K562 (cell line): ENCODE results near the gene TRIO. TPM values are rescaled to one million over a fixed set of nuclear protein-coding genes. Genes with fewer than 3 reads are reported as not detected.

Source experiments
- ATAC-seq: fragments of 200-7000 bp; cut with Tn5 transposase; 3 replicates; pipeline ENCODE4 v1.9.1; 2020; ENCODE audit warnings: moderate library complexity
- BruUV-seq: library from RNA; stranded (reverse); fragments of 400-500 nt; replicated peaks from 2 replicates; lab custom pipeline; 2021; lab: Mats Ljungman, UMichigan
- CTCF ChIA-PET: fragments of 300-600 bp; formaldehyde crosslinking; extraction: SDS; loops from one replicate; lab custom pipeline; 2021; ENCODE audit warnings: low intra/inter-chr PET ratio; lab: Yijun Ruan, JAX
- POLR2A ChIA-PET: fragments of 300-600, 350-650 bp; sonication (Branson Sonifier 250); formaldehyde crosslinking; extraction: SDS; loops from one replicate; lab custom pipeline; 2021; ENCODE audit warnings: antibody characterized with exemption, inconsistent platforms; lab: Yijun Ruan, JAX
- DNase-seq, 4 experiments: peaks; one replicate each; pipeline versions ENCODE4 v3.0.0 to v3.0.0-alpha.2; 2011 to 2018; ENCODE audit warnings: low spot score in 3 of 4, mixed read lengths in 3 of 4; ENCODE audit errors: extremely low read depth in 1 of 4
- FAIRE-seq: peaks from 2 replicates; lab custom pipeline; 2011; peaks lifted over from hg19 to GRCh38; lab: Jason Lieb, UNC
- H2AFZ ChIP-seq: 2 replicates; pipeline ENCODE4 v1.6.0; 2011; ENCODE audit warnings: low read depth, low read length, control low read depth, inconsistent platforms
- H3K27ac ChIP-seq: fragments of 200-600 bp; 3 replicates; pipeline ENCODE4 v1.8.0; 2011; ENCODE audit warnings: low read depth, mild to moderate bottlenecking, control low read depth, inconsistent platforms, low read length, moderate library complexity, mixed read lengths; ENCODE audit errors: extremely low read depth
- H3K27me3 ChIP-seq, 2 experiments: fragments of 300-600 bp in 1 of 2; 2 replicates in 1 of 2; 3 replicates in 1 of 2; pipeline versions ENCODE4 v1.6.0 to v1.8.0; 2011; ENCODE audit warnings: inconsistent platforms in 2 of 2, low read length in 2 of 2, mild to moderate bottlenecking in 1 of 2, mixed read lengths in 1 of 2, moderate library complexity in 1 of 2; ENCODE audit not compliant: control insufficient read depth in 2 of 2, insufficient read depth in 2 of 2
- H3K36me3 ChIP-seq: fragments of 300-600 bp; 3 replicates; pipeline ENCODE4 v1.8.0; 2011; ENCODE audit warnings: mild to moderate bottlenecking, low read length, inconsistent platforms; ENCODE audit not compliant: control insufficient read depth, insufficient read depth
- H3K4me1 ChIP-seq, 2 experiments: fragments of 200-600 bp in 1 of 2; replicated peaks in 1 of 2; 2 replicates in 1 of 2; 3 replicates in 1 of 2; pipeline versions ENCODE4 v1.5.1 to v1.8.0; 2011; ENCODE audit warnings: inconsistent platforms in 2 of 2, low read length in 2 of 2, mild to moderate bottlenecking in 1 of 2, mixed read lengths in 1 of 2, moderate library complexity in 1 of 2; ENCODE audit not compliant: control insufficient read depth in 2 of 2, insufficient read depth in 2 of 2
- H3K4me2 ChIP-seq: 2 replicates; pipeline ENCODE4 v1.6.1; 2011; ENCODE audit warnings: low read length, control low read depth, inconsistent platforms, mixed read lengths; ENCODE audit not compliant: insufficient read depth
- H3K4me3 ChIP-seq: fragments of 200-600 bp; sonication (generic), shearing (Covaris generic); 2 replicates; pipeline ENCODE4 v1.5.1; 2016; ENCODE audit warnings: control low read depth, inconsistent platforms
- H3K79me2 ChIP-seq: fragments of 200-600 bp; 3 replicates; pipeline ENCODE4 v1.8.0; 2011; ENCODE audit warnings: low read length, inconsistent platforms; ENCODE audit not compliant: control insufficient read depth, insufficient read depth
- H3K9ac ChIP-seq, 2 experiments: 2 replicates each; pipeline versions ENCODE4 v1.6.0 to v1.6.1; 2011; ENCODE audit warnings: low read depth in 2 of 2, low read length in 2 of 2, control low read depth in 1 of 2, inconsistent platforms in 1 of 2, mild to moderate bottlenecking in 1 of 2, mixed read lengths in 1 of 2; ENCODE audit not compliant: insufficient read depth in 1 of 2
- H3K9me1 ChIP-seq: one replicate; pipeline ENCODE4 v1.6.0; 2011; ENCODE audit warnings: inconsistent platforms, mild to moderate bottlenecking, low read length, moderate library complexity; ENCODE audit not compliant: control insufficient read depth, insufficient read depth
- H3K9me3 ChIP-seq: replicated peaks from 2 replicates; pipeline ENCODE4 v1.5.1; 2011; ENCODE audit warnings: low read depth, low read length, inconsistent platforms; ENCODE audit not compliant: control insufficient read depth, insufficient read depth
- H4K20me1 ChIP-seq: replicated peaks from 2 replicates; pipeline ENCODE4 v1.6.1; 2011; ENCODE audit warnings: low read length, inconsistent platforms, mixed read lengths; ENCODE audit not compliant: control insufficient read depth, insufficient read depth
- HDAC3 ChIP-seq: fragments of 450-650 bp; IDR thresholded peaks from 2 replicates; pipeline ENCODE4 v1.6.1; 2018; ENCODE audit warnings: borderline replicate concordance, mild to moderate bottlenecking, moderate library complexity; ENCODE audit not compliant: partially characterized antibody
- ZNF165 ChIP-seq: fragments of 250-450 bp; sonication (Bioruptor Pico); IDR thresholded peaks from 2 replicates; pipeline ENCODE4 v1.4.0; 2020; ENCODE audit warnings: borderline replicate concordance
- WGBS: fragments of 100-300 bp; shearing (Covaris generic); methylation state at CpG from one replicate; pipeline ENCODE4 v1.1.6; 2016; ENCODE audit warnings: low coverage, mixed read lengths; ENCODE audit not compliant: insufficient coverage; ENCODE audit errors: missing lambda C conversion rate; 5-methylcytosine and 5-hydroxymethylcytosine counted together
- in situ Hi-C: fragments of 300-500 bp; cut with MboI; formaldehyde crosslinking; loops from 4 replicates; pipeline ENCODE4 v1.15.0; 2018; ENCODE audit warnings: inconsistent platforms, mixed read lengths
- intact Hi-C: fragments of 100-400 bp; cut with micrococcal nuclease; formaldehyde crosslinking; loops from 2 replicates; pipeline ENCODE4 v1.14.2; 2022
- polyA plus RNA-seq, 8 experiments: library from polyadenylated mRNA; depleted of rRNA in 4 of 8; stranded (reverse) in 5 of 8; unstranded in 3 of 8; fragments of >200 nt; fragmentation: Nextera tagmentation in 2 of 8; fragmentation: Illumina TruSeq in 1 of 8; extraction: Ambion mirVana in 2 of 8; extraction: Trizol in 1 of 8; gene quantifications; 2 replicates each; pipeline versions ENCODE4 v1.2.1 to v1.2.3, GENCODE V29; 2011 to 2014; ENCODE audit warnings: inconsistent platforms in 1 of 8, missing spikeins in 1 of 8
- total RNA-seq, 7 experiments: library from RNA; depleted of rRNA in 6 of 7; stranded (reverse); fragments of >200 nt in 6 of 7; fragmentation: Illumina TruSeq in 2 of 7; extraction: Trizol in 2 of 7; gene quantifications; 2 replicates each; pipeline versions ENCODE4 v1.2.1 to v1.2.3, GENCODE V29; 2011 to 2021; ENCODE audit warnings: low replicate concordance in 1 of 7
- TF ChIP-seq, protein P1 (sequence below): fragments of 200-800 bp; sonication (Bioruptor generic); IDR thresholded peaks from 2 replicates; pipeline ENCODE4 v1.6.1; 2017; ENCODE audit warnings: missing genetic modification characterization, missing compliant biosample characterization

TRIO gene
- total and polyA plus RNA-seq, 9 of the 15 experiments (the other 6 are each of a cell fraction or from before 2014, with no cell fraction given) = 0.24 to 5.0 (median 1.1) TPM

DNA sequence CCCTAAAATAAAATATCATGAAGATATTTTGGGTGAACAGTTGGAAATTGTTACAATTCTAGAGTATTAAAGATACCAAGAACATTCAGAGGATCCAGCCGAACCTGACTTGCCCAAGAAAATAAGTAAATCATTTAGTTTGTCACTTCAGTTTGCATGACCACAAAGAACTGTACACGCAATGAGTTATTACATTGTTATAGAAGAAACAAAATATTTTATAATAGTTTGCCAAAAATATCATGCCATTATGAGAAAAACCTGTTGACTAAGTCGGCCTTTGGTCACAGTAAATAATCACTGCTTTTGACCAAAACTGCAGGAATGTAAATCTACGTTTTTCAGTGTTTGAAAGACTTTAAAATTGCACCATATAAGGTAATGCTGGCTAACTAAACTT lies 27.9 kb downstream of the TRIO start (continued):
- TF ChIP-seq, protein P1, sequence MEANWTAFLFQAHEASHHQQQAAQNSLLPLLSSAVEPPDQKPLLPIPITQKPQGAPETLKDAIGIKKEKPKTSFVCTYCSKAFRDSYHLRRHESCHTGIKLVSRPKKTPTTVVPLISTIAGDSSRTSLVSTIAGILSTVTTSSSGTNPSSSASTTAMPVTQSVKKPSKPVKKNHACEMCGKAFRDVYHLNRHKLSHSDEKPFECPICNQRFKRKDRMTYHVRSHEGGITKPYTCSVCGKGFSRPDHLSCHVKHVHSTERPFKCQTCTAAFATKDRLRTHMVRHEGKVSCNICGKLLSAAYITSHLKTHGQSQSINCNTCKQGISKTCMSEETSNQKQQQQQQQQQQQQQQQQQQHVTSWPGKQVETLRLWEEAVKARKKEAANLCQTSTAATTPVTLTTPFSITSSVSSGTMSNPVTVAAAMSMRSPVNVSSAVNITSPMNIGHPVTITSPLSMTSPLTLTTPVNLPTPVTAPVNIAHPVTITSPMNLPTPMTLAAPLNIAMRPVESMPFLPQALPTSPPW (CRISPR knock-in tag) = no peak

DNA sequence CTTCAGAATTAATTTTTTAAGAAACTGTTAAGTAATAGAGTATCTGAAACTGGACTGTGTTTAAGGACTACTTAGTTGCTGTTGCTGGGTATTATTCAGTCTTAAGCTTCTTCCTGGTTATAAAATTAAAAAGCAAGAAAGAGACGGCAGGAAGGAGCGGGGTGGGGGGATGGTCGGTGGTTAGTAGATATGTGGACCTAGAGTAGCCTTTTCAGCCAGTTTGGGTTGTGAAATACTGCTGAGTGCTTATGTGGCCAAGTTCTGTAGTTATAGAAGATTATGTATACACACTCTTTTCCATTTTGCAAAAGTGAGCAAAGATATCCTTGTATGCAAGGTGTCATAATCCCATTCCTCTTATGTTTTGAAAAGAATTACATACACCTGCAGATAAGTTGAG lies 28.5 kb downstream of the TRIO start:
- Histone ChIP-seq H3K27me3 (peaks cover 11 to 22% of the 10 kb centered on the region in 2 experiments; a peak in 4 of 5 replicates), H3K4me2 (no peak overlapping the region)
- TF ChIP-seq ZNF165 (no peak), HDAC3 (no peak)
- TF ChIP-seq, all 486 proteins: peak for 0
- no peaks in the 10 kb centered on the region for H4K20me1 ChIP-seq
- no TSS peak for BruUV-seq
- H3K79me2 ChIP-seq = no peaks in the 10 kb centered on the region
- H3K36me3 ChIP-seq = no peaks in the 10 kb centered on the region
- no peak overlapping the region for H2AFZ ChIP-seq
- CTCF ChIA-PET = no interaction called here
- H3K9ac ChIP-seq = no peak overlapping the region
- H3K9me1 ChIP-seq = no peaks in the 10 kb centered on the region
- no peaks in the 10 kb centered on the region for H3K9me3 ChIP-seq
- FAIRE-seq (no peak), DNase-seq (no peak), ATAC-seq (no peak)
- in situ Hi-C loops (no loop called here), intact Hi-C loops (no loop called here)
- H3K4me3 ChIP-seq = no peak overlapping the region
- peaks cover 0 to 4% of the 10 kb centered on the region in 2 experiments; a peak in 1 of 5 replicates for H3K4me1 ChIP-seq
- POLR2A ChIA-PET = interaction anchor here (0.6 kb wide), 1 partner anchor 23 kb away, joined by 3 read pairs; no protein-coding TSS in a partner anchor
- 0% methylated on average over 3 of the region's 3 CpGs for WGBS
- no peak overlapping the region for H3K27ac ChIP-seq
